ENCODE measurements around the gene ENPP3. TPM values are rescaled to one million over a fixed set of nuclear protein-coding genes. Genes with fewer than 3 reads are reported as not detected.

ENPP3 gene
- total RNA-seq, 2 donors from 2014 or later: not detected

DNA sequence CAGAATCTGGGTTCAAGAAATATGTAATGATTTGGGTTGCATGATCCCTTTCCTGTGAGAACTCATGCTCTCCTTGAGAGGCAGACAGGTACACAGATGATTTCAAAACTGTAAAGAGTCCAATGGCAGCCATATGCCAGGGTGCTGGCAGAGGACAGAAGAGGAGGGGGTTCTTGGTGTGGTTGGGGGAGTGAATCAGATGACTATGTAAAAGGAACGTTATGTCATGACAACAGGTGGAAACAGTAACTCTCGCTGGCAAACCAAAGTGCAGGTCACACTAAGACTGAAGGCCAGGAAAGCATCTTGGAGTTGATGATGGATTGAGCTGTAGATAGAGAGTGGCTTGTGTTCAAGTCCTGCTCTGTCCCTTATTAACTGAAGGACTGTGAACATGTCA, 43.8 kb downstream of the ENPP3 start:
- Mint-ChIP-seq H3K27ac (no peak overlapping the region), H3K4me3 (no peak overlapping the region), H3K36me3 (ENCODE audit: low read depth) (no peaks in the 10 kb centered on the region), H3K9me3 (no peaks in the 10 kb centered on the region), H3K4me1 (peaks cover 9% of the 10 kb centered on the region), H3K27me3 (ENCODE audit: insufficient read depth) (no peaks in the 10 kb centered on the region)
- Histone ChIP-seq H3K36me3 (ENCODE audit: control insufficient read depth, insufficient read depth, low read length) (no peaks in the 10 kb centered on the region), H3K4me1 (ENCODE audit: control insufficient read depth, insufficient read depth, low read length) (peaks cover 3% of the 10 kb centered on the region), H3K9me3 (ENCODE audit: control insufficient read depth, low read length) (no peaks in the 10 kb centered on the region), H3K27me3 (ENCODE audit: control insufficient read depth, insufficient read depth, low read length, poor library complexity, severe bottlenecking) (no peaks in the 10 kb centered on the region), H3K9ac (ENCODE audit: extremely low read depth, low read length, poor library complexity, severe bottlenecking) (no peak overlapping the region), H3K4me3 (ENCODE audit: low read length) (no peak overlapping the region), H3K27ac (ENCODE audit: low read depth, low read length) (no peak overlapping the region)
- TF ChIP-seq, protein P1, sequence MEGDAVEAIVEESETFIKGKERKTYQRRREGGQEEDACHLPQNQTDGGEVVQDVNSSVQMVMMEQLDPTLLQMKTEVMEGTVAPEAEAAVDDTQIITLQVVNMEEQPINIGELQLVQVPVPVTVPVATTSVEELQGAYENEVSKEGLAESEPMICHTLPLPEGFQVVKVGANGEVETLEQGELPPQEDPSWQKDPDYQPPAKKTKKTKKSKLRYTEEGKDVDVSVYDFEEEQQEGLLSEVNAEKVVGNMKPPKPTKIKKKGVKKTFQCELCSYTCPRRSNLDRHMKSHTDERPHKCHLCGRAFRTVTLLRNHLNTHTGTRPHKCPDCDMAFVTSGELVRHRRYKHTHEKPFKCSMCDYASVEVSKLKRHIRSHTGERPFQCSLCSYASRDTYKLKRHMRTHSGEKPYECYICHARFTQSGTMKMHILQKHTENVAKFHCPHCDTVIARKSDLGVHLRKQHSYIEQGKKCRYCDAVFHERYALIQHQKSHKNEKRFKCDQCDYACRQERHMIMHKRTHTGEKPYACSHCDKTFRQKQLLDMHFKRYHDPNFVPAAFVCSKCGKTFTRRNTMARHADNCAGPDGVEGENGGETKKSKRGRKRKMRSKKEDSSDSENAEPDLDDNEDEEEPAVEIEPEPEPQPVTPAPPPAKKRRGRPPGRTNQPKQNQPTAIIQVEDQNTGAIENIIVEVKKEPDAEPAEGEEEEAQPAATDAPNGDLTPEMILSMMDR (conservative IDR thresholded peaks at IDR 0.05): no peak
- 83 to 91% methylated on average over 1 to 2 of the region's 2 CpGs for WGBS, 2 experiments (ENCODE audit: insufficient coverage in 1 of 2, insufficient read length in 1 of 2)
- no peak for DNase-seq

DNA sequence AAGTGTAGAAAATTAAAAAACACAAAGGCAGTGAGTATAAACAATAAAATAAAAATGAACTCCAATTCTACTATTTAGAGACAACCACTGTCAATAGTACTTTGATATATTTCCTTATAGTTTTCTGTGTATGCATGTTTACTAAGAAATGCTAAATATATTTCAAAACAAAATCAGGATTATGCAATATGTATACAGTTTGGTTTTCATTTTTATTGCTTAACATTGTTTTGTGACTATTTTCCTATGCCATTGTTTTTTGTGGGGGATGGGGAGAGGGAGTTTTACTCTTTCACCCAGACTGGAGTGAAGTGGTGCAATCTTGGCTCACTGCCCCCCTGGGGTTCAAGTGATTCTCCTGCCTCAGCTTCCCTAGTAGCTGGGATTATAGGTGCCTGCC, 44.5 kb downstream of the ENPP3 start:
- no peak overlapping the region for H3K9ac ChIP-seq (ENCODE audit: extremely low read depth, low read length, poor library complexity, severe bottlenecking)
- H3K4me1 ChIP-seq (ENCODE audit: control insufficient read depth, insufficient read depth, low read length): peaks cover 3% of the 10 kb centered on the region
- TF ChIP-seq, protein P1 (conservative IDR thresholded peaks at IDR 0.05): no peak
- no peaks in the 10 kb centered on the region for H3K36me3 ChIP-seq (ENCODE audit: control insufficient read depth, insufficient read depth, low read length)
- DNase-seq: no peak
- no peak overlapping the region for H3K27ac ChIP-seq (ENCODE audit: low read depth, low read length)
- no peaks in the 10 kb centered on the region for H3K27me3 ChIP-seq (ENCODE audit: control insufficient read depth, insufficient read depth, low read length, poor library complexity, severe bottlenecking)
- H3K27me3 Mint-ChIP-seq (ENCODE audit: insufficient read depth): no peaks in the 10 kb centered on the region
- H3K9me3 Mint-ChIP-seq: no peaks in the 10 kb centered on the region
- no peaks in the 10 kb centered on the region for H3K9me3 ChIP-seq (ENCODE audit: control insufficient read depth, low read length)
- H3K4me3 Mint-ChIP-seq: no peak overlapping the region
- H3K27ac Mint-ChIP-seq: no peak overlapping the region
- no peaks in the 10 kb centered on the region for H3K36me3 Mint-ChIP-seq (ENCODE audit: low read depth)
- H3K4me3 ChIP-seq (ENCODE audit: low read length): no peak overlapping the region
- peaks cover 9% of the 10 kb centered on the region for H3K4me1 Mint-ChIP-seq

DNA sequence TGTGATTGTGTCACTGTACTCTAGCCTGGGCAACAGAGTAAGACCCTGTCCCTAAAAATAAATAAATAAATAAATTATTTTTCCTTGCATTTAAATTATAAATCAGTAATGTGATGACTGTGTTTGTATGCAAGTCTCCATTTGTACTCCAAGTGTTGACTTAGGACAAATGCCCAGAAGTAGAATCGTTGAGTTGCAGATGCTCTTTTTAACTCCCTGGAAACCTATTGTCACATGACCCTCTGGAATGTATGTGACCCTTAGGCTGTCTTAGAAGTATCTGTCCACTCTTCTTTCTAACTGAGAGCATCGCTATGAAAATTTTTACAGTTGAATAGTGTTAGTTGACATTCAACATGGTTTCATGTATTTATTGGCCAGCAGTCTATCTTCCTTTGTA, 45.3 kb downstream of the ENPP3 start:
- Histone ChIP-seq H3K36me3 (ENCODE audit: control insufficient read depth, insufficient read depth, low read length) (no peaks in the 10 kb centered on the region), H3K9me3 (ENCODE audit: control insufficient read depth, low read length) (no peaks in the 10 kb centered on the region), H3K4me1 (ENCODE audit: control insufficient read depth, insufficient read depth, low read length) (peaks cover 3% of the 10 kb centered on the region), H3K9ac (ENCODE audit: extremely low read depth, low read length, poor library complexity, severe bottlenecking) (no peak overlapping the region), H3K4me3 (ENCODE audit: low read length) (no peak overlapping the region), H3K27me3 (ENCODE audit: control insufficient read depth, insufficient read depth, low read length, poor library complexity, severe bottlenecking) (no peaks in the 10 kb centered on the region), H3K27ac (ENCODE audit: low read depth, low read length) (no peak overlapping the region)
- peaks cover 9% of the 10 kb centered on the region for H3K4me1 Mint-ChIP-seq
- DNase-seq: no peak
- H3K36me3 Mint-ChIP-seq (ENCODE audit: low read depth): no peaks in the 10 kb centered on the region
- H3K4me3 Mint-ChIP-seq: no peak overlapping the region
- TF ChIP-seq, protein P1 (conservative IDR thresholded peaks at IDR 0.05): no peak
- H3K27me3 Mint-ChIP-seq (ENCODE audit: insufficient read depth): no peaks in the 10 kb centered on the region
- H3K9me3 Mint-ChIP-seq: no peaks in the 10 kb centered on the region
- WGBS, 2 experiments (ENCODE audit: insufficient coverage in 1 of 2, insufficient read length in 1 of 2): 80 to 89% methylated on average over 2 of the region's 2 CpGs
- no peak overlapping the region for H3K27ac Mint-ChIP-seq
